Endothelial cell (in vitro differentiated cells): Measurements from ENCODE around the gene BRAT1. TPM values are rescaled to one million over a fixed set of nuclear protein-coding genes. Genes with fewer than 3 reads are reported as not detected.
A peak's percentile ranks its signal among the peaks of the same experiment; 100 is the strongest.
"Not testable (repeated sequence)": the region's sequence is repeated elsewhere in the genome, so short reads cannot be mapped to it uniquely, and the experiment has no call there.

Experiments used
- DNase-seq: peaks from one replicate; pipeline ENCODE4 v3.0.0; 2021; ENCODE audit warnings: low spot score
- H3K27ac Mint-ChIP-seq: one replicate; pipeline ENCODE4 v1.8.0; 2021; ENCODE audit warnings: mixed read lengths, inconsistent platforms; ENCODE audit not compliant: unreplicated experiment
- H3K27me3 Mint-ChIP-seq: one replicate; pipeline ENCODE4 v1.8.0; 2021; ENCODE audit warnings: mild to moderate bottlenecking, moderate library complexity, mixed read lengths, inconsistent platforms; ENCODE audit not compliant: unreplicated experiment
- H3K36me3 Mint-ChIP-seq: one replicate; pipeline ENCODE4 v1.8.0; 2021; ENCODE audit warnings: mild to moderate bottlenecking, low read depth, mixed read lengths, inconsistent platforms; ENCODE audit not compliant: unreplicated experiment
- H3K4me1 Mint-ChIP-seq: one replicate; pipeline ENCODE4 v1.8.0; 2021; ENCODE audit warnings: mild to moderate bottlenecking, mixed read lengths, inconsistent platforms; ENCODE audit not compliant: unreplicated experiment
- H3K4me3 Mint-ChIP-seq: one replicate; pipeline ENCODE4 v1.8.0; 2021; ENCODE audit warnings: mild to moderate bottlenecking, mixed read lengths, inconsistent platforms; ENCODE audit not compliant: unreplicated experiment
- H3K9me3 Mint-ChIP-seq: one replicate; pipeline ENCODE4 v1.8.0; 2021; ENCODE audit warnings: mixed read lengths, inconsistent platforms; ENCODE audit not compliant: unreplicated experiment
- total RNA-seq: library from RNA; stranded (reverse); fragmentation: NEBNext Ultra II Directional; extraction: Animal tissue kit (Norgen Biotek cat#: 25700); gene quantifications from one replicate; pipeline ENCODE4 v1.2.1, GENCODE V29; 2021; ENCODE audit not compliant: unreplicated experiment
- TF ChIP-seq, protein P1 (sequence below): fragments of 200-600 bp; sonication (generic); IDR thresholded peaks from one replicate; pipeline ENCODE4 v1.5.0; 2021; ENCODE audit warnings: antibody characterized with exemption; ENCODE audit not compliant: unreplicated experiment

Gene BRAT1
- total RNA-seq, 1 donor from 2014 or later, result 34.0 TPM

DNA sequence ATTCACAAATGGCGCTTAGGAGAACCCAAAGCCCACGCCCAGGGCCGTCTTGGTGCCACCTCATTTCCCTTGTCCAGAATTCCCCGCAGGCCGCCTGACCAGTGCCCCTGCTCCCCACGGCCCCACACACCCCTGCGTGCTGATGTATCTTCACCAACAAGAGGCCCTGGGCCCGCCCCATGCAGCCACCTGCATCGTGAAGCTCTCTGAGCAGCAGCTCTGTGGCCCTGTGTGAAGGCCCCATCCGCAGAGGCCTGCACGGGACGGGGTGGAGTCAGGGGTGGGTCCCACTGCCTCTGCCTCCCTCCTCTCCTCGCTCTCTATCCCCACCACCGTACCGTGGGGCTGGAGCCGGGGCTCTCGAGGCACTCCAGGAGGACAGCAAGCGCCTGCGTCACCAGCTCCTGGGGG lies 14.7 kb downstream of the BRAT1 start:
- Mint-ChIP-seq H3K27me3 (peaks cover 27% of the 10 kb centered on the region), H3K4me1 (no peaks in the 10 kb centered on the region), H3K27ac (no peak overlapping the region), H3K9me3 (no peaks in the 10 kb centered on the region), H3K36me3 (peaks cover 6% of the 10 kb centered on the region), H3K4me3 (no peak overlapping the region)
- DNase-seq, result no peak
- TF ChIP-seq, protein P1, sequence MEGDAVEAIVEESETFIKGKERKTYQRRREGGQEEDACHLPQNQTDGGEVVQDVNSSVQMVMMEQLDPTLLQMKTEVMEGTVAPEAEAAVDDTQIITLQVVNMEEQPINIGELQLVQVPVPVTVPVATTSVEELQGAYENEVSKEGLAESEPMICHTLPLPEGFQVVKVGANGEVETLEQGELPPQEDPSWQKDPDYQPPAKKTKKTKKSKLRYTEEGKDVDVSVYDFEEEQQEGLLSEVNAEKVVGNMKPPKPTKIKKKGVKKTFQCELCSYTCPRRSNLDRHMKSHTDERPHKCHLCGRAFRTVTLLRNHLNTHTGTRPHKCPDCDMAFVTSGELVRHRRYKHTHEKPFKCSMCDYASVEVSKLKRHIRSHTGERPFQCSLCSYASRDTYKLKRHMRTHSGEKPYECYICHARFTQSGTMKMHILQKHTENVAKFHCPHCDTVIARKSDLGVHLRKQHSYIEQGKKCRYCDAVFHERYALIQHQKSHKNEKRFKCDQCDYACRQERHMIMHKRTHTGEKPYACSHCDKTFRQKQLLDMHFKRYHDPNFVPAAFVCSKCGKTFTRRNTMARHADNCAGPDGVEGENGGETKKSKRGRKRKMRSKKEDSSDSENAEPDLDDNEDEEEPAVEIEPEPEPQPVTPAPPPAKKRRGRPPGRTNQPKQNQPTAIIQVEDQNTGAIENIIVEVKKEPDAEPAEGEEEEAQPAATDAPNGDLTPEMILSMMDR, result no peak

DNA sequence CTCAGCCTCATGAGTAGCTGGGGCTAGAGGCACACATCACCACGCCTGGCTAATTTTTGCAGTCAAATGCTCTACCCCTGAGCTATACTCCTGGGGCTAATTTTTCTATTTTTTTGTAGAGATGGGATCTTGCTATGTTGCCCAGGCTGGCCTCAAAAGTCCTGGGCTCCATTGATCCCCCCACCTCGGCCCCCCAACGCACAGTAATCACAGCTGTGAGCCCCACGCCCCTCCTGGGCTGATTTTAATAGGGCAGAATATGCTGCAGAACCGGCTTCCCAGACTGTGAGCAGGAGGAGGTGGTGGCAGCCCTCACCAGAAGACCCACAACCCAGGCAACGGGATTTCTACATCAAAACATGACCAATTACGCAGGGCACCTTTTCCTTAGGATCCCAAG lies 15.2 kb downstream of the BRAT1 start:
- no peak for DNase-seq
- Mint-ChIP-seq H3K27me3 (peaks cover 27% of the 10 kb centered on the region), H3K36me3 (peaks cover 6% of the 10 kb centered on the region), H3K4me3 (no peak overlapping the region), H3K4me1 (no peaks in the 10 kb centered on the region), H3K9me3 (no peaks in the 10 kb centered on the region), H3K27ac (peak overlapping the region; percentile 13)
- TF ChIP-seq, protein P1, result no peak

DNA sequence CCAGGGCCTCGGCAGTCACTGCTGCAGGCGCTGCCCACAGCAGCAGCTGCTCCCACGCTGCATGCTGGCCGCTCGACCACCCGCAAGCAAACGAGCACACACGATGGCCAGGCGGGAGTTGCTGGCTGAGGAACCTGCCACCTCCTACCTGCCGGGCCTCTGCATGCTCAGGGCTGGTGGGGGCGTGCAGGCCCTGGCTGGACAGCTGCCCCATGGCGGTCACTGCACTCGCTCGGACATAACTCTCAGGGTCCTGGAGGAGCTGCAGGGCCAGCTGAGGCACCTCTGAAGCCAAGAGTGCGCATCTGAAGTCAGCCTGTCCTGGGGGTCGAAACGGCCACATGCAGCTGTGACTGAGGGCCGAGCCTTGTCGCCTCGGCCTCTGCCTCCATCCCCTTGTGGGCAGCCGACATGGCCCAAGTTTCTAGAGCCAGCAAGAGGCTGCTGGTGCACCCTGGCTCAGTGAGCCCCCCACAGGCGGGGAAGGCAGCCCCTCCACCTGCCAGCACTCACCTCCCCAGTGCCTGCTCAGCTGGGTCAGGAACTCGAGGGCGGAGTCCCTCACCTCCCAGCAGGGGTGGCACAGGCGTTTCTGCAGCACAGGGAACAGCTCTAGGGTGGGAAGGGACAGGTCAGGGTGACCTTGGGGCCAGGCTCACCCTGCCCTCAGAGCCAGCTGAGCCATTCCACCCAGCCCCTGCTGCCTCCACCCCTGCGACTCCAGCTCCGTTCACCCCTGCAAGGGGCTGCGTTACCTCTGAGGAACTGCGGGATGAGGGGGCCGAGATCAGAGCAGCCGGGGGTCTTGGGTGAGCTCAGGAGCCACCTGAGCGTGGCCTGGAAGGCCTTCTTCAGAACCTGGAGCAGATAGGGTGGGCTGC lies 16.1 kb downstream of the BRAT1 start:
- TF ChIP-seq, protein P1, result no peak
- H3K4me1 Mint-ChIP-seq, result no peaks in the 10 kb centered on the region
- H3K4me3 Mint-ChIP-seq, result no peak overlapping the region
- peaks cover 6% of the 10 kb centered on the region for H3K36me3 Mint-ChIP-seq
- H3K9me3 Mint-ChIP-seq, result no peaks in the 10 kb centered on the region
- DNase-seq, result no peak
- H3K27ac Mint-ChIP-seq, result no peak overlapping the region
- peaks cover 29% of the 10 kb centered on the region for H3K27me3 Mint-ChIP-seq

DNA sequence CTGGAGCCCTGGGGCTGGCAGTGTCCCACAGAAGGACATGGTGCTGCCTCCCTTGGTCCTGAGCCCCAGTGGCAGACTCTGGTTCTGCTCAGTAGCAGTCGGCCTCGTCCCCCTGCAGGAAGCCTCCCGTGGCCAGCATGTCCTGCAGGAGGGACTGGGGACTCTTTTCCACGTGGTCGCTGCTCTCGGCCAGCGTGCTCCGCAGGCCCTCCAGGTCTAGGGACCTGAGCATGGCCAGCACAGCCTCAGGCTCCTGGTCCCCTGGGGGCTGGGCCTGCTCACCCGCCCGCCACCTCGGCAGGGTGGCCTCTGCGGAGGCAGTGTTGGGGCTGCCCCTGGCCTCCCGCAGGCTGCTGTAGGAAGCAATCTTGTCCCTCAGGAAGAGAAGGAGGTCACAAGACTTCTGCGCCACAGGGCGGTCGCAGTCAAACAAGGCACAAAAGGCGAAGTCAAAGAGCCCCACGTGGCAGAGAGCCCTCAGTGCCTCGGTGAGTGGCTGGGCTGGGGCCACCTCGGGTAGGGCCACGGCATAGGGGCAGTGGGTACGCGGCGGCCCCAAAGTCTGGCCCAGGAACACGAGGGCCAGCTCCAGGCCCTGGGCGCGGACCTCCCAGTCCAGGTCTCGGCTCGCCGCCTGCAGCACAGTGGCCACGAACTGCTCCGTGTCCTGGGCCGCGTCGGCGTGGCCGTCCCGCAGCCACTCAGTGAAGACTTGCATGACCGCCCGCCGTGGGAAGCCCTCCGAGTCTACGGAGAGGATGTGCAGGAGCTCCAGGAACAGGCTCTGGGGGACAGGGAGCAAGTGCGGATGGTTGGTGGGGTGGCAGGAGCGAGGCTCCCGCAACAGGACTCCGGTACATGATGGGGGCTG lies 17.1 kb downstream of the BRAT1 start:
- no peak for DNase-seq
- Mint-ChIP-seq H3K4me1 (no peaks in the 10 kb centered on the region), H3K9me3 (no peaks in the 10 kb centered on the region), H3K36me3 (peaks cover 6% of the 10 kb centered on the region), H3K4me3 (no peak overlapping the region), H3K27me3 (peaks cover 29% of the 10 kb centered on the region), H3K27ac (no peak overlapping the region)
- TF ChIP-seq, protein P1, result no peak

DNA sequence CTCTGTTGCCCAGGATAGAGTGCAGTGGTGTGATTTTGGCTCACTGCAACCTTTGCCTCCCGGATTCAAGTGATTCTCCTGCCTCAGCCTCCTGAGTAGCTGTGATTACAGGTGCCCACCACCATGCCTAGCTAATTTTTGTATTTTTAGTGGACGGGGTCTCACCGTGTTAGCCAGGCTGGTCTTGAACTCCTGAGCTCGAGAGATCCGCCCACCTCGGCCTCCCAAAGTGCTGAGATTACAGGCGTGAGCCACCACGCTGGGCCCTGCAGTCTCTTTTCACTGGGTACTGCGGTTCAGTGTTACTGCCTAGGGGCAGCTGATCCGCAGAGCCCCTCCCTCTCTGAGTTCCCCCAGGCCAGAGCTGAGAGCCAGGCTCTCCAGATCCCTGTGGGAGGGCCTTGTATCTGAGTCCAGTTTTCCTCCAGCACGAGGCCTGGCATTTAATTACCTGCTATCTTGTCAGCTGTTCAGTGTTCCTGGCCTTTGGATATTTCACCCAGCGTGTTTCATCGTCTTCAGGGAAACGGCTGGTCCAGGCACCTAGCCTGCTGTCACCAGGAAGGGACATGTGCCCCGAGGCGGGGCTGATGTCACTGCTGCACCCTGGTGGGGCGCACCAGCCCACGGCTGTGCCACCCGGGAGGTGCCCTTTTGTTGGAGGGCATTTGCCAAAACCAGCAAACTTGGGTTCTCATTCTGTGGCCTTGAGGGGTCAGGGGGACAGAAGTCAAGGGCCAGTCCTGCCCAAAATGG lies 19.3 kb downstream of the BRAT1 start:
- H3K27me3 Mint-ChIP-seq, result peaks cover 29% of the 10 kb centered on the region
- H3K4me1 Mint-ChIP-seq, H3K36me3 Mint-ChIP-seq, DNase-seq, H3K9me3 Mint-ChIP-seq, H3K4me3 Mint-ChIP-seq, H3K27ac Mint-ChIP-seq: not testable (repeated sequence)

DNA sequence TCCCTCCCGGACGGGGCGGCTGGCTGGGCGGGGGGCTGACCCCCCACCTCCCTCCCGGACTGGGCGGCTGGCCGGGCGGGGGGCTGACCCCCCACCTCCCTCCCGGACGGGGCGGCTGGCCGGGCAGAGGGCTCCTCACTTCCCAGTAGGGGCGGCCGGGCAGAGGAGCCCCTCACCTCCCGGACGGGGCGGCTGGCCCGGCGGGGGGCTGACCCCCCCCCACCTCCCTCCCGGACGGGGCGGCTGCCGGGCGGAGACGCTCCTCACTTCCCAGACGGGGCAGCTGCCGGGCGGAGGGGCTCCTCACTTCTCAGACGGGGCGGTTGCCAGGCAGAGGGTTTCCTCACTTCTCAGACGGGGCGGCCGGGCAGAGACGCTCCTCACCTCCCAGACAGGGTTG lies 21.1 kb downstream of the BRAT1 start:
- H3K4me1 Mint-ChIP-seq, H3K4me3 Mint-ChIP-seq, H3K9me3 Mint-ChIP-seq, H3K27ac Mint-ChIP-seq, DNase-seq, H3K36me3 Mint-ChIP-seq: not testable (repeated sequence)
- peaks cover 18% of the 10 kb centered on the region for H3K27me3 Mint-ChIP-seq

DNA sequence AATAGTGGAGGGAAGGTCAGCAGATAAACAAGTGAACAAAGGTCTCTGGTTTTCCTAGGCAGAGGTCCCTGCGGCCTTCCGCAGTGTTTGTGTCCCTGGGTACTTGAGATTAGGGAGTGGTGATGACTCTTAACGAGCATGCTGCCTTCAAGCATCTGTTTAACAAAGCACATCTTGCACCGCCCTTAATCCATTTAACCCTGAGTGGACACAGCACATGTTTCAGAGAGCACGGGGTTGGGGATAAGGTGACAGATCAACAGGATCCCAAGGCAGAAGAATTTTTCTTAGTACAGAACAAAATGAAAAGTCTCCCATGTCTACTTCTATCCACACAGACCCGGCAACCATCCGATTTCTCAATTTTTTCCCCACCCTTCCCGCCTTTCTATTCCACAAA lies 21.8 kb downstream of the BRAT1 start:
- not testable (repeated sequence) for H3K4me1 Mint-ChIP-seq, DNase-seq, H3K4me3 Mint-ChIP-seq, H3K36me3 Mint-ChIP-seq, H3K9me3 Mint-ChIP-seq, H3K27ac Mint-ChIP-seq
- H3K27me3 Mint-ChIP-seq, result peaks cover 12% of the 10 kb centered on the region
